GM04503 (cell line): Measurements from ENCODE around the gene EXOC6B.

Source experiments
- DNase-seq: peaks from one replicate; pipeline ENCODE4 v3.0.0-alpha.2; 2012; ENCODE audit warnings: low read depth

The EXOC6B gene

DNA sequence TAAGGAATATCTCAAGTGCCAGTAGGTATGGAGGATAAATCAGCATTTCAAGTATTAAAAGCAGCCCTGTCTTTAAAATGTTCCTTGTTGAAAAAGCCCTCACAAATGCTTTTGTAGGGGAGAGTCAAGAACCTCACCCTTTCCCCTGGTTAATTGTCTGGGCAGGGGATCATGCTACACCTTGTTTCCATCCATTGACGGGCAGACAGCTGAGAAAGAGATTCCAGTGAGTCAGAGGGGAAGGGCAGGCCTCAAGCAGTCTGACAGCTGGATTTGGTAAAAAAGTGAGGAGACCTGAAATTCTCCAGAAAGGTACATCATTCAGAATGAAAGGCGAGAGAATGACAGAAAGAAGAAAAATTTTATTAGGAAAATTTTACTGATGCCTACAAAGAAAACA, 475.0 kb downstream of the EXOC6B start:
- no peak for DNase-seq

DNA sequence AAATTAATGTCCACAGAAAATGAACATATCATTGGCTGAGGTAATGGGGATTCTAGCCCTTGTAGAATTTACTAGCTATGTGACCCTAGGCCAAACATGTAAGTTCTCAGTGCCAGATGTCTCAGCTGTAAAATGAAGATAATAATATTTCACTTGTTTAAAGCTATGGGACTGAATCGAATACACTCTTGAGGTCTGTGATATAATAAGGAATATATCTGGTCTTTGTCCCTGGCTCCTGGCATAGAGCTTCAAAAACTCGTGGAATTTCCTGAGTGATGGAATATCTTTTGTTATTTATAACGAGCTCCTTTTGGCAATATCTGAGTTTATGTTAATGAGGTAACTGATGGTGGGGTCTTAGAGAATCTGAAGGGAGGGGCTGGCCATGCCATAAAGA, 476.8 kb downstream of the EXOC6B start:
- no peak for DNase-seq

DNA sequence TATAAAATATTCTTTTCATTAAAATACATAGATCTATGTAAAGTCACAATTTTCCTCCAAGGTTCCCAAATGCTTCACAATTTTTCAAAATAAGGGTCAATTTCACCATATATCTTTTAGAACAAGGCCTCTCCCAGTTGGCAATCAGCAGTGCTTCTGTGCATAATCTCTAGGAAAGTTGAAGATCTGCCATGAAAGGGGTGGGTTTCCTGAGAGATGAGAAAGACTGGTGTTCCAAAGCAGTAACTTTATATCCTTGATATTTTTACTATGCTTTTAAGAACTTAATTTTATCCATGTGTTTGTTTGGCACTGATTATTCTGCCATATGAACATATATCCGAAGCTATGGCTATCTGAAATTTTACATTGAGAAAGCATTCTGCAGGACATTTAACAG, 478.8 kb downstream of the EXOC6B start:
- DNase-seq: no peak

DNA sequence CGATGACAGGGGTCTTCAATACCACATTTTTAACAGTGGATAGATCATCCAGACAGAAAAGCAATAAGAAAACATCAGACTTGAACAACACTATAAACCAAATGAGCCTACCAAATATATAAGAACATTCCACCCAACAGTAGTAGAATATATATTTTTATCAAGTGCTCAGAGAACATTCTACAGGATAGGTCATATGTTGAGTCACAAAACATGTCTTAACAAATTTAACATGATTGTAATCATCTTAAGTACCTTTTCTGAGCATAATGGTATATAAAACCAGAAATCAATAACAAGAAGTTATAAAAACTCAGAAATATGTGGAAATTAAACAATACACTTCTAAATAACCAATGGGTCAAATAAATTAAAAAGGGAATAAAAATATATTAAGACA, 484.2 kb downstream of the EXOC6B start:
- DNase-seq: no peak

DNA sequence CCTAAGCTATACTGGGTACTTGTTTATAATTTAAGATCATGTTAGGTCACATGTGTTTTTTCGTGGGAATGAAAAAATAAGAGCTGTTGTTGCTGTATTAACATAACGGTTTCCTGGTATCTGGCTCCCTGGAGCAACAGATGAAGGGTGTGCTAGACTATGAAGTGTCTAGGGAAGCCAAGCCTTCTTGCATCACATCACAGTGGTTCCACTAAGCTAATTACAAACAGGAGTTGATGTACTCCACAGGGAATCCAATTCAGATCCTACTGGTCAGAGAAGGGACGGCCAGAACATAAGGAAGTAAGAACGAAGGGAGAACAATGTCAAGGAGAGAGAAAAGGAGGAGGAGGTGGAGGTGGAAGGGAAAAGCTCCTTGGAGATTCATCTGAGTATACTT, 485.2 kb downstream of the EXOC6B start:
- DNase-seq: peak; percentile 23

DNA sequence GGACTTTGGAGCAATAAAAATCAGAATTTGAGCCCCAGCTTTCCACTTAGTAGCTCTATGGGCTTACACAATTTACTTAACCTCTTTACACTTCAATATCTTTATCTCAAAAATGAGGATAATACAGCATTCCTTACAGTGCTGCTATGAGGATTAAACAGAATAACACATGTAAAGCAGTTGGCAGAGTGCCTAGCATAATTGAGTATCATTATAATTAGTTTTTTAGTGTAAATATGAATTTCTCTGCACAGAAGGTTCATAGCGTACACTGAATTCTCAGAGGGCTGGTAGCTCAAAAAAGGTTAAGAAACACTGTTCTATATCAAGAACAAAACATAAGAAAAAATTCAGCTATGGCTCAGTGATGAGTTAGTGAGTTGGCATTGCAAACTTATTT, 487.8 kb downstream of the EXOC6B start:
- no peak for DNase-seq

DNA sequence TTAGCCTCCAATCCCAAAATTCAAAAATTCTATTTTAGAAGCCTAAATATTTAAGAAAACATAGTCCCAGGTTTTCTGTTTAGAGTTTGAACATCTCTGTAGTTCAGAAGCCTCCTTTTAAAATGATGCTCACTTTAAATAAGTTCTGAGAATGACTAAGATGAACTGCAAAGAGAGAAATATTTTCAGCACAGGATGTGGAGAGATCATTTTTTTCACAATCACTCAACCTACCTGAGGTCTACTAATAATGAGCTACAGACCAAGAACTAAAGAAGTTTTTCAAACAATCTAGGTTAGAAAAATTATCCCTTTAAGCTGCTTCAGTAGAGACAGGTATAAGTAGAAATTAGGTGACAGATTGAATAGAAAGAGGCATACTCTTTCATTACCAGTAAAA, 493.1 kb downstream of the EXOC6B start:
- no peak for DNase-seq

DNA sequence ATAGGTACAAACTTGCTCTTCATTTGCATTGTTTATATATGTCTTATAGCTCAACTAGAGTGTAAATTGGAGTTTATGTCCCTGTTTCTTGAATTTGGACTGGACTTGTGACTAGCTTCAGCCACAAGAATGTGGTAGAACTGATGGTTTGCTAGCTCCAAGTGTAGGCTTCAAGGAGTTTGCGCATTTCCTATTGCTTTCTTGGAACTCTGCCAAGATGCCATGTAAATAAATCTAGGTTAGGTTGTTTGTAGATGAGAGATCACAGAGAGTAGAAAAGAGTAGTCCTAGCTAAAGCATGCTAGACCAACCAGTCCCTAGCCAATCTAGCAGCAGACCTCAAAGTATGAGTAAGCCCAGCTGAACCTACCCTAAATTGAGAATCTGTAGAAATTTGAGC, 495.2 kb downstream of the EXOC6B start:
- DNase-seq: no peak

DNA sequence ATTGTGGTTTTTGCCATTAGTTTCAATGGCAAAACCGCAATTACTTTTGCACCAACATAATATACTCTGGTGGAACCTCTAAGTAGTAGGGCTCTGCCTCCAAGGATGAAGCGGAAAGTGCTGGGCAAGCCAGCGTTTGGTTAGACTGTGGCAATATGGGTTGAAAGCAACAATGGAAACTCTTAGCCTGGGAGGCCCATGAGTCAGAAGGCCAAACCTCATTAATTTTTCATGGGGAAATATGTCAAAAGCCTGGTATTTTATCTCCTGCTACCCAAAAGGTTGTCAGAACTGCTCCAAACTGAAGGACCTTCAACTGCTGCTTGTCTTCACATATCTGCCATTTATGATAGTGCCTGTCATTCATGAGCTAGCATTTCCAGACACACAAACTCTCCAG, 499.1 kb downstream of the EXOC6B start:
- no peak for DNase-seq

DNA sequence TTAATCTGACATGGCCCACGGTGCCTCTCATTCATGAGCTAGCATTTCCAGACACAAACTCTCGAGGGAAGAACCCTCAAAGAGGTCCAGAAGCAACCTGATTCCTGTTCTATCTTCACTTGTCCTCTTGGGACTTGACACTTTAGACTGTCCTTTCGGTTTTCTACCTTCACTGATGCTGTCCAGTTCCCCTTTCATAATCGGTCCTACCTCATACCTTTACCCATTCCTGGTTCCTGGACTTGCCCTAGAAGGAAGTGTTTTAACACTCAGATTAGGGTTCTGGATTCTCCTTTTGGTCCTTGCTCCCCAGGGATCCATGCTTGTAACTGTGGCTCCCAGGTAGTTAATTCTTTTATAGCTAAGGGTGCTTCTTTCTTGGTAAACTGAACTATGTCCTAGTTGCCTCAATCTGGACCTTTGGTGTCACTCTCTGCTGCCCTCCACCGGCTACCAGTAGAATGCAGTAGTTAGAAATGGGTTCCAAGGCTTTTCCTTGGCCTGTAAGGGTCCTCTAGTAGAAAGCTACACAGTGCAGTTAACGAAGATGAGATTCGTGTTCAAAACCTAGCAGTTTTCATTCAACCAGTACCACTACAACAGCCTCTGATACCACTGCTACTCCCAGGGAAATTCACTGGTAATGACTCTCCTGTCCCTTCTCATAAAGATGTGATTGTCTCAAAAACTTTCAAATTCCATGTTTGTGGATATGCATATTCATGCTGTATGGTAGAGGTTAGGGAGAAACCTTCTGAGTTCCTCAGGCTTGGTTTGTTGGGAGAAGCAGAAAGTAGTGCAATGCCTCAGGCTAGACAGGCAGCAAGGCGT, 500.0 kb downstream of the EXOC6B start:
- DNase-seq: no peak

DNA sequence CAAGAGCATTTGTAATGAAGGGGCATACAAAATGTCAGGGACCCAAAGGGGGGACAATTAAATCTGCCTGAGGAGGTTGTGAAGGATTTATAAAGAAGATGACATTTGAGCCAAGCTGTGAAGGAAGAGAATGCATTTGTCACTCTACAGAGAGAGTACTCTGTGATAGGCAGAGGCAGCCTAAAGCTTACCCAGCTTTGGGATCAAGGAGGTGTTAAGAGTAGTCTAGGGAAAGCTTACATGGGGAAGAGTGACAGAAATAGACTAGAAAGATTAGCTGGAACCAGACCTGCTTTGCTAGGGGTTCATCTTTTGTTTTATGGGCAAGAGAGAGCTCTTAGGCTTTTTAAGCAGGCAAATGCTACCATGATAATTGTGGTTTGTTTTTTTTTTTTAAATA, 509.1 kb downstream of the EXOC6B start:
- DNase-seq: no peak

DNA sequence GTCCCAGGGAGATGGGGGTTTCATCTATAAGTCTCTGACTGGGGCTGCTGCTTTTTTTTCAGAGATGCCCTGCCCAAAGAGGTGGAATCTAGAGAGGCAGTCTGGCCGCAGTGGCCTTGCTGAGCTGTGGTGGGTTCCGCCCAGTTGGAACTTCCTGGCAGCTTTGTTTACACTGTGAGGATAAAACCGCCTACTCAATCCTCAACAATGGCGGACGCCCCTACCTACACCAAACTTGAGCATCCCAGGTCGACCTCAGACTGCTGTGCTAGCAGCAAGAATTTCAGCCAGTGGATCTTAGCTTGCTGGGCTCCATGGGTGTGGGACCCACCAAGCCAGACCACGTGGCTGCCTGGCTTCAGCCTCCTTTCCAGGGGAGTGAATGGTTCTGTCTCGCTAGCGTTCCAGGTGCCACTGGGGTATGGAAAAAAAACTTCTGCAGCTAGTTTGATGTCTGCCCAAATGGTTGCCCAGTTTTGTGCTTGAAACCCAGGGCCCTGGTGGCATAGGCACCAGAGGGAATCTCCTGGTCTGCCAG, 525.6 kb downstream of the EXOC6B start:
- DNase-seq: no peak

DNA sequence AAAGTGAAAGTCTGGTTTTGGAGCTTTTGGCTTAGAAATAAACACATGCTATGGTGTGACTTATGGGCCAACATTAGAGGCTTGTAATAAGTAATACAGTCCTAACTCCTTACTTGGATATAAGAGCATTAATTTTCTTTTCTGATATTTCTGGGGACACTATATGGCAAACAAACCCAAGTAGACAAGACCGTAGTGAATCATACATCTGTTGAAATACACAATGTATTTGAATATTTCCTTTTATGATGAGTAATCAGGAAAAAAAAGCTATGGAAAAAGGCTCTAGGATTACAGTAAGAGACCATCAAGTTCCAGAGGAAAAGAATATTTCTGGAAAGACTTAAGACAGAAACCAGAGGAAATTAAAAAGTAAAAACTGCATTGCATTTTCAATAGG, 532.2 kb downstream of the EXOC6B start:
- no peak for DNase-seq

DNA sequence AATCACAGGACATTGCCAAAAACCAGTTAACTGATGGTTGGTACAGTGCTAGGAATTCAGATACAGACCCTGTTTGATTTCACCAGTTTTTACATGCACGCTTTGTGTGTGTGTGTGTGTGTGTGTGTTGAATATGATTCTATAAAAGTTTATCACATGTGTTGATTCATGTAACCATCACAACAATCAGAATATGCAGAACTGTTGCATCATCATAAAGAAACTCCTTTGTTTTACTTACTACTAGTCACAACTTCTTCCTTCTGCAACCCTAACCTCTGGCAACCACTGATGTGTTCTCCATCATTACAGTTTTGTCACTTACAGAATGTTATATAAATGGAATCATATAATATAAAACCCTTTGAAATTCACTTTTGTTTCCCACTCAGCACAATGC, 533.4 kb downstream of the EXOC6B start:
- DNase-seq: no peak

DNA sequence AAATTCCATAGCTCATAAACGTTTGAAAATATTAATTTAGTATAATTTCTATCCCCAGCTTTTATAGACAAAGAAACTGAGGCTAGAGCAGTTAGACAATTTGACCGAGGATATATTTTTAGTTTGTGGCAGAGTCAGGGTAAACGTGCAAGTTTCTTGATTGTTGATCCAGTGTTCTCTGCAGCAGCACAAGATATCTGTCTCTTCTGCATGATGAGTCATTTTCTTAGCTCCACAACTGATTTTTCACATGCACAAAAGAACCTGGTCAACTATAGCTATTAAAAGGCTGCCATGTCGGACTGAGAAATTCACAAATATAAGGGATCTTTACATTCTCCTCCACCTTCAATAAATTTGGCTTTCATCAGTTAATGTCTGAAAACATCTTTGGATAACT, 534.8 kb downstream of the EXOC6B start:
- no peak for DNase-seq

DNA sequence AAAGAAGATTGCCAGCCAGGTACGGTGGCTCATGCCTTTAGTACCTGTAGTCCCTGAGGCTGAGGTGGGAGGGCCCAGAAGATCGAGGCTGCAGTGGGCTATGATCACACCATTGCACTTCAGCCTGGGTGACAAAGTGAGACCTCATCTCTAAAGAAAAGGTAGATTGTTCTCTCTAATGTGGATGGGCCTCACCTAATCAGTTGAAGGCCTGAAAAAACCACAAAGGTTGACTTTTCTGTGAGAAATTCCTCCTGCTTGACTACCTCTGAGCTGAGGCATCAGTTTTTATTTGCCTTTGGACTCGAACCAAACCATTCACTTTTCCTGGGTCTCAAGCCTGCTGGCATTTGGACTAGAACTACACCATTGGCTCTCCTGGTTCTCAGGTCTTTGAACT, 536.1 kb downstream of the EXOC6B start:
- no peak for DNase-seq

DNA sequence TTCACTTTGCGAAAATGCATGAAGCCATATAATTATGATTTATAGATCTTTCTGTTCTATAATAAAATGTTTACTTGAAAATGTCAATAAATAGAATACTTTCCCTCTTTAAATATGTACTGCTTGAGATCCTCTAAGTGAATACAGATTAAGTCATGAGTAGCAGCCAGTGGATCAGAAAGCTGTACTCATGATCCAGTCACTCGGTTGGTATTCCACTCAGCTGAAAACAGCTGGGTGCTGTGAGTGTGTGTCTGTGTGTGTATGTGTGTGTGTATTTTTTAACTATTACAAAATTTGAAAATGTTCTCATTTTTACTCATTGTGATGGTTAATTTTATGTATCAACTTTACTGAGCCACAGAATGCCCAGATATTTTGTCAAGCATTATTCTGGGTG, 536.5 kb downstream of the EXOC6B start:
- peak; percentile 27 for DNase-seq

DNA sequence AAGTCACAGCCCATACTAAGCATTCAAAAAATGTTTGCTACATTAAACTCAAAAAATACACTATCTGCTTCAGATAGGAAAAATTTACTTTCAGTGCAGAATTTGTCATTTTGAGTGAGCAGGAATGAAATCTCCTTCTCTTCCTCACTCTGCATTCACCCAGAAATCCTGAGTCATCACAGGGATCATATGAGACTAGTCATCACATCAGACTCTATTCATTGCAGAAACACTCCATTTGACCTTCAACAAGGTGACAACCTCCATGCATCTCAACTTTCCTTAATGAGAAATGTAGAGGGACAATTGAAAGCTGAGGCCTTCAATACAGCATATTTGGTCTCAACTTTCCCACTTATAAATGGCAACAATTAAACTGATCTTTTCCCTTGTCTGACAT, 547.8 kb downstream of the EXOC6B start:
- peak; percentile 32 for DNase-seq

DNA sequence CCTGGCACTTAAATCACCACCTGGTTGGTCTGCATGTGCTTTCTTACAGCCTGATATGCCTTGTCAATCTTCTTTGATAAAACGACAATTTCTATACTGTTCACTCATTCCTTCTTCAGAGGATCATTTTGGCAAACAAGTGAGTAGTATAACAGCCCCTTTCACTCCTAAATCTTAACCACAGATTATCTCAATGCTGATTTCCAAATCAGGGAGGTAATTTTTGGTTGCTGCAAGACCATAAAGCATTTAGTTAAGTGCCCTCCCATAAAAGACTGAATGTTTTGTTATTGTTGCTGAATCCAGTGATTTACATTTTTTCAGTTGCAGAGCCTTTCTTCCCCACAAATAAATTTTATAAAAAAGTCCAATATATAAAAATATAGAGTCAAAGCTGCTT, 549.0 kb downstream of the EXOC6B start:
- no peak for DNase-seq

DNA sequence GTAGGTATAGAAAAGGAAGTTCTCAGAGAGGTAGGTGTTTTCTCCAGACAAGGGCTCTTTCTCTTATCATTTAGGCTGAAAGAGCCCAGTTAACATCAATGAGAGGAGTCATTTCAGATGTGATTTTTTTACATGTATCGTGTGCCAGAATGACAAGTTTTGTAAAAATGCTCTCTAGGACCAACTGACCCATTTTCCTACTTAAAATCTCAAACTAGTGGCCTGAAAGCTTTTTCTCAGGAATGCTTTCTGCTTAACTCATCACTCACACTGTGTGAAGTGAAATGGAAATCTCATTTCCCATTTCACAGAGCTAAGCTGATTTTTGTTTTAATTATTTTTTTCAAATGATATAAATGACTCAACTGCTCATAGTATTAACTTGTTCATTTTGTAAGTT, 549.5 kb downstream of the EXOC6B start:
- no peak for DNase-seq

DNA sequence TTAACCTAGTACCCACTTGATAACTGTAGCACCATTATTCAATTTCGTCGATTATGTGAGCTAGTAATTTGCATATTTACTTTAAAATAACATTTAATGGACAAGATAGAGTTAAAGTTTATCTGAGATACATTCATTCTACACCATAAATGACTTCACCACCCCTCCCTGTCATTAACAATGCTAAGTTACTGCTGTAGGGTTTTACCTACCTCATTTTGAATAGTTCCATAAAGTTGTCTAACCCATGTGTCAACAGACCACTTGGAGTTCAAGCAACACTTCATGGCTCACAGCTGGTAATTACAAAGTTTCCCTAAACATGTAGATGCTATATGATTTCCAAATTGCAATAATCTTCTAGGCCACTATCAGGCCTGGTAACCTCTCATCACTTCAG, 550.7 kb downstream of the EXOC6B start:
- DNase-seq: no peak

DNA sequence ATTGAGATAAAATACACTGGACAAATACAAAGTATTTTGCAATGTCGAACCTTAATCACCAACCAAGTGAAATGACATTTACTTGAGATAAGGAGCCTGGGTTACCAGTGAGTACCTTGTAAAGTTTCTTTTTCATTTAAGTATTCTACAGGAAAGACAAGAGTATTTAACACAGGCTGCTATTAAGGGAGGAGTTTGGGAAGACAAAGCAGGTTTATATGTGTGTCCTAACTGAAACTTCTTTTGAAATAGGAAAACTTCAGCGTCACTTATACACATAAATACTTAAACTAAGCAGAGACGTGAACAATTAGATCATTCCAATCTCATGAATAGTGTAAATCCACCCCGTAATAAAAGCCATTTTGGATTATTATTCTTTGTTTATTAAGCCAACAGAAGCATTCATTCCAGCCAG, 551.4 kb downstream of the EXOC6B start:
- no peak for DNase-seq

DNA sequence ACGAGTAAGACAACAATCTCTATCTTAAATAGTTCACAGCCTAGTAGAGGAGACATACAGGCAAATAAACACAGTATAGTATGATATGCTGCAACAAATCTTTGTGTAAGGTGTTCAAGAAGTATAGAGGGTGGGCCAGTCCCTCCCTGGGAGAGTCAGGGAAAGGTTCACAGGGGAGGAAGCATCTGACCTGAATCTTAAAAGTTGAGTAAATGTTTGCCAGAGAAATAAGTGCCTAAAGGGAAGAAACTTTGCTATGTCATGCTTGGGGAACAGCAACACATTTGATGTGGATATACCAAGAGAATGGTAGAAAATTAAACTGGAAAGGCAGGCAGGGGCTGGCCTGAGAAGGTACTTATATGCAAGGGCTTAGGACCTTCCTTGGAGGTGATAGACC, 552.4 kb downstream of the EXOC6B start:
- no peak for DNase-seq
